SK-N-SH (cell line): ENCODE data around the gene PDS5A.

Experiments
- GATA2 ChIP-seq: sonication (generic); formaldehyde crosslinking; IDR thresholded peaks from 2 replicates; pipeline ENCODE4 v1.5.0; 2020; ENCODE audit warnings: mild to moderate bottlenecking, missing genetic modification reagents
- TF ChIP-seq, protein P1 (sequence below): fragments of 200-600 bp; sonication (generic); IDR thresholded peaks from 2 replicates; pipeline ENCODE4 v1.6.1; 2017; ENCODE audit warnings: antibody characterized with exemption, mild to moderate bottlenecking, moderate library complexity

DNA sequence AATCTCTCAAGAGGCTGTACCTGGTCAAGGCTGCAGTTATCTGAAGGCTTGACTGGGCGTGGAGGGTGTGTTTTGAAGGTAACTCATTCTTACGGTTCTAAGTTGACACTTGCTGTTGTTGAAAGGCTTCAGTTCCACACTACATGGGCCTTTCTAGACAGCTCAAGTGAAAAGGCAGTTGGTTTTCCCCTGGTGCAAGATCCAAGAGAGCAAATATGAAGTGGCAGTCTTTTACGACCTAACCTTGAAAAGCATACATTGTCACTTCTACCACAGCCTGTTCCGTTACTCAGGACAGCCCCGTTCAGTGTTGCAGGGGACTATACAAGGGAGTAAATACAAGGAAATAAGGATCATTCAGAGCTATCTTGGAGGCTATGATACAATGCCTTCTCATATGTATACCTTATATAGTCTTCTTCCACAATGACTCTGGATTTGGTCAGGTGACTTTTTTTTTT, 46.2 kb downstream of the PDS5A start:
- TF ChIP-seq, protein P1, sequence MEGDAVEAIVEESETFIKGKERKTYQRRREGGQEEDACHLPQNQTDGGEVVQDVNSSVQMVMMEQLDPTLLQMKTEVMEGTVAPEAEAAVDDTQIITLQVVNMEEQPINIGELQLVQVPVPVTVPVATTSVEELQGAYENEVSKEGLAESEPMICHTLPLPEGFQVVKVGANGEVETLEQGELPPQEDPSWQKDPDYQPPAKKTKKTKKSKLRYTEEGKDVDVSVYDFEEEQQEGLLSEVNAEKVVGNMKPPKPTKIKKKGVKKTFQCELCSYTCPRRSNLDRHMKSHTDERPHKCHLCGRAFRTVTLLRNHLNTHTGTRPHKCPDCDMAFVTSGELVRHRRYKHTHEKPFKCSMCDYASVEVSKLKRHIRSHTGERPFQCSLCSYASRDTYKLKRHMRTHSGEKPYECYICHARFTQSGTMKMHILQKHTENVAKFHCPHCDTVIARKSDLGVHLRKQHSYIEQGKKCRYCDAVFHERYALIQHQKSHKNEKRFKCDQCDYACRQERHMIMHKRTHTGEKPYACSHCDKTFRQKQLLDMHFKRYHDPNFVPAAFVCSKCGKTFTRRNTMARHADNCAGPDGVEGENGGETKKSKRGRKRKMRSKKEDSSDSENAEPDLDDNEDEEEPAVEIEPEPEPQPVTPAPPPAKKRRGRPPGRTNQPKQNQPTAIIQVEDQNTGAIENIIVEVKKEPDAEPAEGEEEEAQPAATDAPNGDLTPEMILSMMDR, result no peak
- TF ChIP-seq GATA2 (CRISPR knock-in tag), result no peak
